Skeletal muscle satellite cell (primary cell): ENCODE measurements around the gene NBEA.
A peak's percentile ranks its signal among the peaks of the same experiment; 100 is the strongest.

ENCODE experiments used
- H3K27me3 ChIP-seq: 2 replicates; pipeline ENCODE4 v1.7.0; 2013; ENCODE audit warnings: low read length; ENCODE audit not compliant: control insufficient read depth, insufficient read depth
- H3K36me3 ChIP-seq: 2 replicates; pipeline ENCODE4 v1.7.0; 2013; ENCODE audit warnings: mild to moderate bottlenecking, control low read depth, low read length; ENCODE audit not compliant: insufficient read depth
- H3K4me1 ChIP-seq: 2 replicates; pipeline ENCODE4 v1.7.0; 2013; ENCODE audit warnings: low read length; ENCODE audit not compliant: control insufficient read depth, insufficient read depth
- H3K4me2 ChIP-seq: 2 replicates; pipeline ENCODE4 v1.7.0; 2013; ENCODE audit warnings: mild to moderate bottlenecking, low read length
- H3K4me3 ChIP-seq: 2 replicates; pipeline ENCODE4 v1.7.0; 2013; ENCODE audit warnings: low read length
- H3K9ac ChIP-seq: 2 replicates; pipeline ENCODE4 v1.7.0; 2013; ENCODE audit warnings: mild to moderate bottlenecking, low read depth, low read length, moderate library complexity
- H3K9me3 ChIP-seq: replicated peaks from 2 replicates; pipeline ENCODE4 v1.7.0; 2013; ENCODE audit warnings: mild to moderate bottlenecking, control low read depth, low read length

Gene NBEA

DNA sequence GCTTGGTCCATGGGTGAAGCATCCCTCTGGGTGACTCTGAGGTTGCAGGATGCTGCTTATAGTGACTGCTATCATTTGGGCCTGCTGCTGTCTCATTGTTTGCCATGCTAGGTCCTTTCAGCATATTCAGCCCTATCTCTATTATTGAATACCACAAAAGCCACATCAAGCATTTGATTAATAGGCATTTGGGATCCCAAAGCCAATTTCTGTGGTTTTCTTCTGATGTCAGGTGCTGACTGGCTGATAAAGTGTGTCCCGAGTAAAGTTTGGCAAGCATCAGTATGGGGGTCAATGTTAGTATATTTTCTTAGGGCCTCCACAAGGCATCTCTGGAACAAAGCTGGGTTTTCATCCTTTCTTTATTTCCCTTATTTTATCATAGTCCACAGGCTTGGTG, 204.6 kb downstream of the NBEA start:
- Histone ChIP-seq H3K36me3 (no peaks in the 10 kb centered on the region), H3K4me1 (no peaks in the 10 kb centered on the region)

DNA sequence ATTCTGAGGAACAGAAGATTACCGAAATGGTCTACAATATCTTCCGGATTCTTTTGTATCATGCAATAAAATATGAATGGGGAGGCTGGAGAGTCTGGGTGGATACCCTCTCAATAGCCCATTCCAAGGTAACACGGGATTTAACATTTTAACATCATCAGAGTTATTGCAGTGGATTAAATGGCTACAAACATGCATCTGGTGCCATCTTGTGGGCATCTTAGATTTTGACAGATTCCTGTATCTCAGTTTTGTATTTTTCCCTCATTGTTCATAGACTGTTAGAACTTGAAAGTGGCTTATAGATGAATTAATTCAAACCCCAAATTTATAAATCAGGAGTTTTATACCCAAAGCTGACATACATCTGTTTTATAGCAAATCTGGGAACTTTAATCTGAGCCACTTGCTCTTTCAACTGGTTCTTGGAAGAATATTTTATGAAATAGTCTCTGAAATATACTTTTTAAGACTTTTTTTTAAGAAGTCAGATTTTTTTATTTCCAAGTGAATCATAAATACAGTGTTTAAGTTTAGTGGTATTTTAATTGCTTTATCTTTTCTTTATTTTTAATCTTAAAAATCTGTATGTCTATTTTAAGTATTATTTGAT, 215.2 kb downstream of the NBEA start:
- Histone ChIP-seq H3K9ac (no peak overlapping the region), H3K4me3 (no peak overlapping the region), H3K4me2 (no peak overlapping the region), H3K27me3 (no peaks in the 10 kb centered on the region), H3K36me3 (no peaks in the 10 kb centered on the region), H3K4me1 (no peaks in the 10 kb centered on the region), H3K9me3 (no peaks in the 10 kb centered on the region)

More for the DNA sequence above, 204.6 kb downstream of the NBEA start:
- no peak overlapping the region for H3K9ac ChIP-seq
- H3K9me3 ChIP-seq, result no peaks in the 10 kb centered on the region
- no peaks in the 10 kb centered on the region for H3K27me3 ChIP-seq
- no peak overlapping the region for H3K4me3 ChIP-seq
- H3K4me2 ChIP-seq, result no peak overlapping the region

DNA sequence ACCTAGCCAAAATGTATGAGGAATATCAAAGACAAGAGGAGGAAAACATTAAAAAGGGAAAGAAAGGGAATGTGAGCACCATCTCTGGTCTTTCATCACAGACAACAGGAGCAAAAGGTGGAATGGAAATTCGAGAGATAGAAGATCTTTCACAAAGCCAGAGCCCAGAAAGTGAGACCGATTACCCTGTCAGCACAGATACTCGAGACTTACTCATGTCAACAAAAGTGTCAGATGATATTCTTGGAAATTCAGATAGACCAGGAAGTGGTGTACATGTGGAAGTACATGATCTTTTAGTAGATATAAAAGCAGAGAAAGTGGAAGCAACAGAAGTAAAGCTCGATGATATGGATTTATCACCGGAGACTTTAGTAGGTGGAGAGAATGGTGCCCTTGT, 217.0 kb downstream of the NBEA start:
- Histone ChIP-seq H3K4me1 (no peaks in the 10 kb centered on the region), H3K4me2 (no peak overlapping the region), H3K27me3 (no peaks in the 10 kb centered on the region), H3K9me3 (no peaks in the 10 kb centered on the region), H3K4me3 (no peak overlapping the region), H3K36me3 (no peaks in the 10 kb centered on the region), H3K9ac (no peak overlapping the region)

DNA sequence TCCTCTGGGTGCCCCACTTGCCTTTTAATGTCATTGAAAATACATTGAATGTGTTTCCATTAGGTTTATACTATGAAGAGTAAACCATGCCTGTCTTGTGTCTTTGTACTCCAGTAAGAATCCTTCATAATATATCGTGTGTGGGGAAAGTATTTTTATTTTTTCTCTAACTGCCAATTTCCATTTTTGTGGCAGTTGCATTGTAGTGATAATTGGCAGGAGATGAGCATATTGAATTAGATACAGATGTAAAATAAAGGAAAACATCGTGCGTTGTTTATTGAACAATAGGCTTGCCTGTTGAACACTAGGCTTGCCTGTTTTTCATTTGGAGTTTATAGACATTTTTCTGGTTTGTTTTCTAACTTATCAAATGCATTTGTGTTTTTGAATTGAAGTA, 218.8 kb downstream of the NBEA start:
- Histone ChIP-seq H3K9ac (no peak overlapping the region), H3K4me2 (no peak overlapping the region), H3K4me1 (no peaks in the 10 kb centered on the region), H3K9me3 (no peaks in the 10 kb centered on the region), H3K36me3 (no peaks in the 10 kb centered on the region), H3K27me3 (no peaks in the 10 kb centered on the region), H3K4me3 (no peak overlapping the region)

DNA sequence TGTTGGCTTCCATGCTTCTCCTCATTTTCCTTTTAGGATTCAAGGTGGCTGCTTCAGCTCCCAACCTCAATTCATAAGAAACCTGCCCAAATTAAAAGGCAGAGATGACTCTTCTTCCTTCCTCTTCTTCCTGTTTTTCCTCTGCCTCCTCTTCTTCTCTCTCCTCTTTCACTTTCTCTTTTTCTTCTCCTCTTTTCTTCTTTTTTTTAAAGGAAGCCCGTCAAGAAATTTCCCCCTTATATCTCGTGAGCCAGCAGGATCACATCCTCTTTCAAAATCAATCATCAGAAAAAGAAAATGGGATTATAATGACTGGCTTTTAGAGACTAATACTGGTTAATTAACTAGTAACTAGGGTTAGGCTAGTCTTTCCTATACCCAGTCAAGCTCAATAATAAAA, 220.3 kb downstream of the NBEA start:
- peak overlapping the region; percentile 15 for H3K4me2 ChIP-seq
- H3K9me3 ChIP-seq, result no peaks in the 10 kb centered on the region
- no peak overlapping the region for H3K9ac ChIP-seq
- no peak overlapping the region for H3K4me3 ChIP-seq
- H3K4me1 ChIP-seq, result no peaks in the 10 kb centered on the region
- no peaks in the 10 kb centered on the region for H3K36me3 ChIP-seq
- no peaks in the 10 kb centered on the region for H3K27me3 ChIP-seq

DNA sequence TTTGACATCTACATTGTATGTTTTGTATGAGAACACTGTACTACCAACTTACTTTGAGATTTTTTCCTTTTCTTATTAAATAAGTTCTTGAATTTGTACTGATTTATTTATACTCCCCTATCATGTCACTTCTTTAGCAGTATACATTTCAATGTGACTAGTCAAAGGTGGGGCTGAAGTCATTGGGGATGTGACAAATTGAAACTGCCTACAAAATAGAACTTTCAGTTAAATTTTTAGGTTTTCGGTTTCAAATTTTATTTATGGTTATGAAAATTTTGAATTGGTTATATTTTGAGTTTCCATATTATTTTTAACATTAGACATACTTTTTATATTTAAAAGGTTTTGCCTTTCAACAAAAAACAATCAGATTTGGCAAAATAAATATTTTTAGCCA, 221.6 kb downstream of the NBEA start:
- no peaks in the 10 kb centered on the region for H3K27me3 ChIP-seq
- H3K4me1 ChIP-seq, result no peaks in the 10 kb centered on the region
- no peak overlapping the region for H3K4me2 ChIP-seq
- H3K9ac ChIP-seq, result no peak overlapping the region
- no peaks in the 10 kb centered on the region for H3K36me3 ChIP-seq
- no peaks in the 10 kb centered on the region for H3K9me3 ChIP-seq
- no peak overlapping the region for H3K4me3 ChIP-seq

DNA sequence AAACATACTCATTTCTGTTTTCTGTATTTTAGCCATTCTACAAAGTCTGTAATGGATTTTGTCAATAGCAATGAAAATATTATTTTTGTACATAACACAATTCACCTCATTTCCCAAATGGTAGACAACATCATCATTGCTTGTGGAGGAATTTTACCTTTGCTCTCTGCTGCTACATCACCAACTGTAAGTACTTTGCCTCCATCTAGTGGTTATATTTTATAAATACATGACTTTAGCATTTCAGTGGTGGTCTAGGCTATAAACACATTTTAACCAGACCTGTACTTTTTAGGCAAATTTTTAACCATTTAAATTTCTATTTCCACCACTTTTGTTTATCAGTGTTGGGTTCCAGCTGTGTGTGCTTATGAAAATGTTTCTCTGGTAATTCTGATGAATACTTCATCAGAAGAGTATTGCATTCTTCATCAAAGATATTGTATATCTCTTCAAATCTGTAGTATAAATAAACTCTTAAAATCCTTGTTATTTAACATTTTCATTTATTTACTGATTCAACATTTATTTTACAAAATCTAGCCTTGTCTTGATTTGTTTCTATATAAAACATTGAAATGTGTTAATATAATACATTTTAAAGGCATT, 222.4 kb downstream of the NBEA start:
- Histone ChIP-seq H3K9me3 (no peaks in the 10 kb centered on the region), H3K4me1 (no peaks in the 10 kb centered on the region), H3K9ac (no peak overlapping the region), H3K4me3 (no peak overlapping the region), H3K27me3 (no peaks in the 10 kb centered on the region), H3K4me2 (no peak overlapping the region), H3K36me3 (no peaks in the 10 kb centered on the region)

DNA sequence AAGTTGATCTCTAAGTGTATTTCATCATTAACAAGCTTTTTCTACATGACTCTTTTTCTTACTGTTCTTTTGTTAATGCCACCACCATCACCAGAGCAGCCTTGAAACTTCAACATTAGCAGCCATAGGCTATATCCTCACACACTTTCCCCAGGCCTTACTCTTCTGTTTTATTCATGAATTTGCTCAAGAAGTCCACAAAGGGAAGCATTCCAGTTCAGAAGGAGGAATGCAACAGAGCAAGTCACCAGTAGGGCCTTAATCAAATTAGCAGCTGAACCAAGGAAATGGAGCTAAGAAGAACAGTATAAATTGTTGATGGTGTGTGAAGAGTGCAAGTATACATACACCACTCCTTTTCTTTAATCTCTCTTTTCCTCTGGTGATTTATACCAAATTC, 223.1 kb downstream of the NBEA start:
- H3K9me3 ChIP-seq, result no peaks in the 10 kb centered on the region
- H3K36me3 ChIP-seq, result no peaks in the 10 kb centered on the region
- no peak overlapping the region for H3K4me2 ChIP-seq

DNA sequence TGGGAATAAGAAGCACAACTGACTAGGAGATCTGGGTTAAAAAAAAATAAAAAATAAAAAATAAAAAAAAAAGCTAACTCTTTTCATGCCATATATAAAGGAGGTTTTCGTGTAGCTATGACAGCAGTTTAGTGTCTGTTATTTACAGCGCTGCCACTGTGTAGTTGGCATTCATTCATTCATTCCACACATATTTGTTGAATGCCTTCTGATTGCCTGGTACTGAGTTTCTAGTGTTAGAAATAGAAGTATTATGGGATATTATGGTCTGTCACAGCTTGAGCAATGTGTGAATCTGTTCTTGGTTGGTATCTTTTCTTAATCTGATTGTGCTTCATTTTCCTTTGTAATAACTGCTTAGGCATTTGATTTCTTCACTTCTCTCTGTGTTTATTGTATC, 237.4 kb downstream of the NBEA start:
- H3K9me3 ChIP-seq, result no peaks in the 10 kb centered on the region
- H3K4me1 ChIP-seq, result peaks cover 14% of the 10 kb centered on the region
- H3K9ac ChIP-seq, result no peak overlapping the region

More for the DNA sequence above, 223.1 kb downstream of the NBEA start:
- no peaks in the 10 kb centered on the region for H3K27me3 ChIP-seq
- no peak overlapping the region for H3K9ac ChIP-seq
- H3K4me3 ChIP-seq, result no peak overlapping the region
- no peaks in the 10 kb centered on the region for H3K4me1 ChIP-seq

DNA sequence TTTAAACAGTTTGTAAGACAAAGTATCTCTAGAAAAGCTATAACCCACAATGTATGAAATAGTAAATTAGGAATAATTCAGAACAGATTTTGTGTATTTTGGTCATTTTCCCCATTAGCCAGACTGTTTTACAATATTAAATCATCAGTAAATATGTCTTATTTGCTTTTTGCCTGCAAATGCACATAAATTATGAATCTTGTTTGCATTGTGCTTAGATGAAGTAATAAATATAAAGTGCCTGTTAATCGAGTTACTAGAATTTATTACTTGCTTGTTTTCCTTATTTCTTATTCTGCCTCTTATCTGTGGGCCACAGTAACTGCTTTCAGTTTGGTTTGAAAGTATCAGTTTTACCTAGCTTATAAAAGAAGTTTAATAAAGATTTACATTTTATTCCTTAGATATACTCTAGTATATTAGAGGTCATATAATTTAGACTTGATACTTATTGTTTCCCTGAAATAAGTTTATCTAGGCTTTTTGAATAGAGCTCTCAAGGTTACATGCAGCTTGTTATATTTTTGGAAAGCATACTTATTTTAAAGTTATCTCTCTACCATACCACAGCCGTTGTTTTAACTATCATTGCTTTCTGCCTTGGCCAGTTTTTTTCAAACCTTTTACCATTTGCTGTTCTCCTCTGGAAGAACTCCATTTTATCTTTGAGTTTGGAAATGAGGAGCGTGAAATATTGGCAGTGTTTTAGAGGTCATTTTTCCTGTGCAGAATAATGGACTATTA, 238.0 kb downstream of the NBEA start:
- Histone ChIP-seq H3K4me1 (peaks cover 14% of the 10 kb centered on the region), H3K4me3 (no peak overlapping the region), H3K27me3 (no peaks in the 10 kb centered on the region), H3K36me3 (no peaks in the 10 kb centered on the region), H3K9ac (no peak overlapping the region), H3K4me2 (no peak overlapping the region), H3K9me3 (no peaks in the 10 kb centered on the region)

More for the DNA sequence above, 237.4 kb downstream of the NBEA start:
- no peaks in the 10 kb centered on the region for H3K27me3 ChIP-seq
- H3K36me3 ChIP-seq, result no peaks in the 10 kb centered on the region
- H3K4me2 ChIP-seq, result no peak overlapping the region
- no peak overlapping the region for H3K4me3 ChIP-seq

DNA sequence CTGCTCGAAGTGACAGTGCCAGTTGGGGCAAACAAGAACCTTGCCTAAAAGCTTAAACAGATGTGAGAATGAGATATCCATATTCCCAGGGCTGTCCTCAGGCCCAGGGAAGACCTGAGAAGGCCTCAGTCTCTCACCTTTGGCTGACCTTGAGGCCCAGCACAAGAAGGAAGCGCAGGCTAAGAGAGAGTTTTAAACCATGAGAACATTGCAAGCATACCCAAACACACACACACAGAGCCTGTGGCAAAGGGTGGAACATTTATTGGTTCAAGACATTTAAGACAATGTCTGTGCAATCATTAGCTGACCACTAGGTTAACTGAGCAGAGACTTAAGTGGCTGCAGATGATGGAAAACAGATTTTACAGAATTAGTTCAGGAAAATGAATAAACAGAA, 248.2 kb downstream of the NBEA start:
- Histone ChIP-seq H3K9me3 (no peaks in the 10 kb centered on the region), H3K4me2 (no peak overlapping the region), H3K4me1 (no peaks in the 10 kb centered on the region), H3K9ac (no peak overlapping the region), H3K4me3 (no peak overlapping the region), H3K27me3 (no peaks in the 10 kb centered on the region), H3K36me3 (no peaks in the 10 kb centered on the region)

DNA sequence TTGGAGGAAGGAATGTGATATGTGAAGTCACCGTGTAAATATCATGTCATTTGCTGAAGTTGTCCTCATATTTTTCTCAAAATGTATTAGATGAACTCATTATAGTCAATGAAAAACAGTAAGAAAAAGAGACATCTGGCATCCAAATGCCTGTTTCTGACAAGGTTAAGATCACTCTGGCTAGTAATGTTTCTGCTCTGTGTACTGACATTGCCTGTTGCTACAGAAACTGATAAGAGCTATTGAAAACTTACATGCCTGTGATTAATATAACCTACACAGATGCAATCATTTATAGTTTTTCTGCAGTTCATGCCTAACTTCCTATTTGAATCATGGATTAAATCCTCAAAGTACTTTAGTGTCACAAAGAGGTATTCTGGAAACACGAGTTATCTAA, 249.8 kb downstream of the NBEA start:
- Histone ChIP-seq H3K36me3 (no peaks in the 10 kb centered on the region), H3K9me3 (no peaks in the 10 kb centered on the region), H3K27me3 (no peaks in the 10 kb centered on the region), H3K4me2 (no peak overlapping the region), H3K9ac (no peak overlapping the region), H3K4me3 (no peak overlapping the region), H3K4me1 (no peaks in the 10 kb centered on the region)
